HG03066 (cell line): ENCODE results near the gene PLSCR3.

Experiments
- ATAC-seq: cut with Tn5 transposase; IDR thresholded peaks from one replicate; pipeline ENCODE4 v1.9.1; 2021; ENCODE audit warnings: low read depth; ENCODE audit not compliant: unreplicated experiment

PLSCR3 gene

GRCh38 chr17:7426896-7427489 is 32.7 kb upstream of the PLSCR3 start:
- no peak for ATAC-seq

GRCh38 chr17:7426203-7426863 is 32.0 kb upstream of the PLSCR3 start:
- no peak for ATAC-seq

GRCh38 chr17:7425756-7426155 is 31.4 kb upstream of the PLSCR3 start:
- ATAC-seq = no peak

- ATAC-seq = no peak
These were observed 31.0 kb upstream of the PLSCR3 start, which contains the start of gene SPEM2 for GRCh38 chr17:7425316-7425715. SPEM2 (plus strand) TSS chr17:7425616; CDS start chr17:7425689, 73 bp downstream.

- ATAC-seq = no peak
These were observed 29.4 kb upstream of the PLSCR3 start for GRCh38 chr17:7423679-7424078.

- no peak for ATAC-seq
These were observed 26.9 kb upstream of the PLSCR3 start for GRCh38 chr17:7421186-7421585.

- ATAC-seq = no peak
These were observed 25.7 kb upstream of the PLSCR3 start, which contains the start of gene SPEM1 for GRCh38 chr17:7419819-7420610. SPEM1 (plus strand) TSS chr17:7420324; CDS start chr17:7420385, 61 bp downstream.

- ATAC-seq = no peak
These were observed 24.3 kb upstream of the PLSCR3 start for GRCh38 chr17:7418472-7419152.

GRCh38 chr17:7417056-7417655 is 22.8 kb upstream of the PLSCR3 start:
- ATAC-seq = no peak

GRCh38 chr17:7416323-7416722 is 22.0 kb upstream of the PLSCR3 start:
- no peak for ATAC-seq

GRCh38 chr17:7415784-7416183 is 21.5 kb upstream of the PLSCR3 start:
- ATAC-seq = no peak

GRCh38 chr17:7414837-7415236 is 20.5 kb upstream of the PLSCR3 start:
- no peak for ATAC-seq

GRCh38 chr17:7413346-7413985 is 19.1 kb upstream of the PLSCR3 start:
- no peak for ATAC-seq

- ATAC-seq = no peak
These were observed 17.1 kb upstream of the PLSCR3 start for GRCh38 chr17:7411427-7411750.

- no peak for ATAC-seq
These were observed 16.5 kb upstream of the PLSCR3 start for GRCh38 chr17:7410634-7411426.

GRCh38 chr17:7409716-7410115 is 15.4 kb upstream of the PLSCR3 start:
- ATAC-seq = no peak

GRCh38 chr17:7408863-7409262 is 14.5 kb upstream of the PLSCR3 start:
- ATAC-seq = no peak

- no peak for ATAC-seq
These were observed 14.0 kb upstream of the PLSCR3 start for GRCh38 chr17:7408252-7408727.
